Esophagus mucosa (tissue), 1 donor: ENCODE results near the gene CCDC15. TPM values are rescaled to one million over a fixed set of nuclear protein-coding genes. Genes with fewer than 3 reads are reported as not detected.

ENCODE experiments used
- ATAC-seq: fragments of 200-7000 bp; cut with Tn5 transposase; one replicate; pipeline ENCODE4 v1.9.1; 2020
- total RNA-seq: library from RNA; stranded (reverse); gene quantifications from one replicate; pipeline ENCODE4 v1.2.4, GENCODE V29; 2023
- donor health status: DM: yes; HTN: yes; CAD: no.

The CCDC15 gene
- total RNA-seq: 2.4 TPM

GRCh38 chr11:124953753-124954589 lies at the start of gene CCDC15:
Gene CCDC15, plus strand, starts transcription at chr11:124954202. Its CDS starts 531 bp downstream, at chr11:124954733.
- peak; percentile 100 for ATAC-seq

- no peak for ATAC-seq
Measured at GRCh38 chr11:124915541-124916369, 38.2 kb upstream of the CCDC15 start.

- ATAC-seq: no peak
Measured at GRCh38 chr11:124916370-124916710, 37.7 kb upstream of the CCDC15 start.

GRCh38 chr11:124917115-124917637 lies 36.8 kb upstream of the CCDC15 start:
- ATAC-seq: no peak

- no peak for ATAC-seq
Measured at GRCh38 chr11:124918950-124919349, 35.1 kb upstream of the CCDC15 start, which contains the start of gene HEPN1. Gene HEPN1, plus strand, starts transcription at chr11:124919250.

GRCh38 chr11:124919898-124920297 lies 34.1 kb upstream of the CCDC15 start:
- no peak for ATAC-seq

GRCh38 chr11:124920356-124920755 lies 33.6 kb upstream of the CCDC15 start:
- ATAC-seq: no peak

- peak; percentile 70 for ATAC-seq
Measured at GRCh38 chr11:124920870-124921609, 33.0 kb upstream of the CCDC15 start.

GRCh38 chr11:124922831-124923230 lies 31.2 kb upstream of the CCDC15 start:
- ATAC-seq: no peak

GRCh38 chr11:124923296-124923695 lies 30.7 kb upstream of the CCDC15 start:
- no peak for ATAC-seq

- ATAC-seq: no peak
Measured at GRCh38 chr11:124928942-124929665, 24.9 kb upstream of the CCDC15 start.

- ATAC-seq: no peak
Measured at GRCh38 chr11:124930799-124931198, 23.2 kb upstream of the CCDC15 start.

- no peak for ATAC-seq
Measured at GRCh38 chr11:124934862-124935547, 19.0 kb upstream of the CCDC15 start.

GRCh38 chr11:124935548-124936514 lies 18.2 kb upstream of the CCDC15 start, which contains the start of gene HEPACAM:
Gene HEPACAM, minus strand, starts transcription at chr11:124936047. Its CDS starts 41 bp downstream, at chr11:124936006.
- no peak for ATAC-seq

GRCh38 chr11:124937336-124937935 lies 16.6 kb upstream of the CCDC15 start:
- ATAC-seq: no peak

- ATAC-seq: no peak
Measured at GRCh38 chr11:124938206-124938765, 15.7 kb upstream of the CCDC15 start.

- no peak for ATAC-seq
Measured at GRCh38 chr11:124938970-124939369, 15.0 kb upstream of the CCDC15 start.

- ATAC-seq: no peak
Measured at GRCh38 chr11:124941703-124942102, 12.3 kb upstream of the CCDC15 start.
